Kasumi-1 (cell line): ENCODE results near the gene LRIG2.
"Not testable (repeated sequence)": the region's sequence is repeated elsewhere in the genome, so short reads cannot be mapped to it uniquely, and the experiment has no call there.

ENCODE experiments used
- DNase-seq, 2 experiments: peaks; one replicate each; lab custom pipeline; 2025; lab: John Stamatoyannopoulos, UW

Gene LRIG2

GRCh38 chr1:113129529-113130185 lies 56.7 kb downstream of the LRIG2 start:
- no peak for DNase-seq

- no peak for DNase-seq
These were observed 60.0 kb downstream of the LRIG2 start for GRCh38 chr1:113133038-113133437.

- no peak for DNase-seq
These were observed 60.8 kb downstream of the LRIG2 start for GRCh38 chr1:113133759-113134158.

- DNase-seq: no peak
These were observed 62.5 kb downstream of the LRIG2 start for GRCh38 chr1:113135460-113135859.

GRCh38 chr1:113136476-113136875 lies 63.5 kb downstream of the LRIG2 start:
- DNase-seq: no peak

GRCh38 chr1:113137563-113137962 lies 64.6 kb downstream of the LRIG2 start:
- no peak for DNase-seq

GRCh38 chr1:113138778-113139177 lies 65.8 kb downstream of the LRIG2 start:
- no peak for DNase-seq

GRCh38 chr1:113140176-113140575 lies 67.2 kb downstream of the LRIG2 start:
- DNase-seq: no peak

GRCh38 chr1:113140588-113141446 lies 67.8 kb downstream of the LRIG2 start:
- DNase-seq: peak; percentile 79 to 81

- DNase-seq: no peak
These were observed 68.9 kb downstream of the LRIG2 start for GRCh38 chr1:113141650-113142473.

- DNase-seq: peak; percentile 45 to 63
These were observed 69.8 kb downstream of the LRIG2 start for GRCh38 chr1:113142791-113143190.

GRCh38 chr1:113146242-113147072 lies 73.5 kb downstream of the LRIG2 start:
- peak; percentile 74 to 75 for DNase-seq

- DNase-seq: no peak
These were observed 74.2 kb downstream of the LRIG2 start for GRCh38 chr1:113147073-113147625.

- no peak for DNase-seq
These were observed 74.8 kb downstream of the LRIG2 start for GRCh38 chr1:113147826-113148225.

- DNase-seq: not testable (repeated sequence)
These were observed 77.5 kb downstream of the LRIG2 start for GRCh38 chr1:113150494-113150893.

- no peak for DNase-seq
These were observed 80.3 kb downstream of the LRIG2 start for GRCh38 chr1:113153116-113153803.

GRCh38 chr1:113156368-113156767 lies 83.4 kb downstream of the LRIG2 start:
- DNase-seq: no peak

GRCh38 chr1:113158743-113159142 lies 85.7 kb downstream of the LRIG2 start:
- not testable (repeated sequence) for DNase-seq

GRCh38 chr1:113166473-113166872 lies 93.5 kb downstream of the LRIG2 start:
- no peak for DNase-seq

- no peak for DNase-seq
These were observed 95.9 kb downstream of the LRIG2 start for GRCh38 chr1:113168946-113169345.

- DNase-seq: no peak
These were observed 96.6 kb downstream of the LRIG2 start for GRCh38 chr1:113169591-113169990.
